HG03280 (cell line): Measurements from ENCODE around the gene FBLN1.
"Not testable (repeated sequence)": the region's sequence is repeated elsewhere in the genome, so short reads cannot be mapped to it uniquely, and the experiment has no call there.

ENCODE experiments used
- ATAC-seq: cut with Tn5 transposase; IDR thresholded peaks from one replicate; pipeline ENCODE4 v1.9.1; 2021; ENCODE audit warnings: mild to moderate bottlenecking, moderate library complexity; ENCODE audit not compliant: unreplicated experiment

FBLN1 gene

DNA sequence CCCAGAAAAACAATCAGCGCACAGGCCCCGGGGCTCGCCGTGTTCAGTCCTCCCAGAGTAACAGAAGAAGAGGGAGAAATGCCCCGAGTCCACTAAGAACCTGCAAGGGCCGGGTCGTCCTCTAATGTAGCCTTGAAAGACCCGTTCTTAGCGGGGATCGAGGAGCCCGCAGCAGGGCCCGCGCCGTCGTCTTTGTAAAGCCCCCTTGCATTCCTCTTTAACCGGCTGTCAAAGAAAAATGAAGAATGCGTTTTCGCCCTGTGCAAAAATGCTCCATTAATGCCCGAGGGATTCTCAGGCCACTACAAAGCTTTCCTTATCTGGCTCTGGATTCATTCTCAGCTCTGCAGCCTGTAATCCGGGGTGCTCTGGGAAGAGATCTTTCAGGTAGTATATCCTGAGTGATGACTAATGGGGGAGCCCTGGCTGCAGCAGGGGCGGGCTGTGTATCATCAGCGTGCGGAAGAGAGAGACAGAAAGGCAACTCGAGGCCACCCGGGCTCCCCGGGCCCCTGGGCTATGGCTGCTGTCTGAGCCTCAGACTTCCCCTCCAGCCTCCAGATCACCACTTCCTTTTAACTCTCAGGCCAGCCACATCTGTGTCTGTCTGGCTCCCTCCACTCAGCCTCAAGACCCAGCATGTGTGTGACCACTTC, 78.2 kb downstream of the FBLN1 start:
- ATAC-seq = no peak

- no peak for ATAC-seq
These were observed 78.9 kb downstream of the FBLN1 start for GRCh38 chr22:45581549-45582080.

DNA sequence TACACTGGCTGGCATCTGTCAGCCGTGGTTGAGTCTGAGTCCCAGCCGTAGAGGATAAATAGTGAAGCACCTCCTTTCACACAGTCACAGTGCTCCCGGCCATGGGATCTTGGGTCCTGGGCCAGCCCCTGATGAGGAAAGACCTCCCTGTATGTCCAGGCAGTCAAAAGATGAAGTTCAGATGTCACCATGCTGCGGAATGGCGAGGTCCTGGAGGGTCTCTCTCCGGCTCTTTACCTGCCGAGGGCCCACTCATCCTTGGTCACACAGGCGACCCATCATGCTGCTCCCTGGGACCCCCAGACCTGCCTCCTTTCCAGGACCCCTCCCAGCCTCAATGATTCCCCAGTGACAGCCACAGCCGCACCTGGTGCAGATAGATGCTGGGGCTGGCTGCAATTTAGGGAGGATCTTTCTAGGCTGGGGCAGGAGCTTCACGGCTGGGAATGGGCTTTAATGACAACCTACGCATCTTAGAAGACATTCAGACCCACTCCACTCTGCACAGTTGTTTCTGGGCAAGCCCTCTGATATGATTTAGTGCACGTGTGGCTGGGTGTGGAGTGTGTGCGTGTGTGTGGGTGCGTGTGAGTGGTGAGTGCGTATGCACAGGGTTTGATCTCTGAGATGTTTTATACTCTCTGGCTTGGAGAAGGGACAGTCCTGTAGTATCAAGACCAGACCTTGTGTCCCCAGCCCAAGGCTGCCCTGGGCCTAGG, 79.7 kb downstream of the FBLN1 start:
- no peak for ATAC-seq

DNA sequence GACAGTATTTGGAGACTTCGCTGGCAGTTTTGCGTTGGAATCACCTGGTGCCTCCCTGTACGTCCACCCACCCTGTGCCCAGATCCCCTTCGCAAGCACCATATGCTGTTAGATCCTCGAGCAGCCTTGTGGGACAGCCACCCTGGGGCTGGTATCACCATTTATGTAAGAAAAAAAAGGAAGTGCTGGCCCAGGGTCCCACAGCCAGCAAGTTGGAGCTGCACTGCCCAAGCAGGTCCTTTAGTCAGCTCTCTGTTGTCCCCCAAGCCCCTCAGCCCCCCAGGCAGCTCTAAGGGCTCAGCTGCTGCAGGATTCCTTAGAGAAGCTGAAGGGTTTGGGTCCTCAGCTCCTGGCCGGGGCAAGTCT, 80.3 kb downstream of the FBLN1 start:
- no peak for ATAC-seq

- ATAC-seq = no peak
These were observed 80.8 kb downstream of the FBLN1 start for GRCh38 chr22:45583504-45583903.

GRCh38 chr22:45584121-45584570, 81.5 kb downstream of the FBLN1 start:
- ATAC-seq = no peak

GRCh38 chr22:45584621-45585436, 82.1 kb downstream of the FBLN1 start:
- no peak for ATAC-seq

DNA sequence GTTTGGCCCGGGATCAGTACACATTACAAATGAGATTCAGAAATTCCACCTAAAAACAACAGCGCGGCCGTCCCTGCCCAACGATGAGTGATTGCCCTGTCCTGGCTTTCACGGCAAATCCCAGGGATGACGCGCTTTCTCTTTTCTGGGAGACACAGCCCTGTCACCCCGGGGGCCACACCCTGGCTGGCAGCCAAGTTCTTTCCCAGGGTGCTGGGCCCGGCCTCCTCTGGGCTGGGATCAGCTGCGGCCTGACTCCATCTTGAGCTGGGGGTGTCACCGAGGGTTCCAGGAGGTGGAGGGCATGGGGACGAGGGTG, 82.7 kb downstream of the FBLN1 start:
- no peak for ATAC-seq

GRCh38 chr22:45585946-45586540, 83.4 kb downstream of the FBLN1 start:
- ATAC-seq = no peak

DNA sequence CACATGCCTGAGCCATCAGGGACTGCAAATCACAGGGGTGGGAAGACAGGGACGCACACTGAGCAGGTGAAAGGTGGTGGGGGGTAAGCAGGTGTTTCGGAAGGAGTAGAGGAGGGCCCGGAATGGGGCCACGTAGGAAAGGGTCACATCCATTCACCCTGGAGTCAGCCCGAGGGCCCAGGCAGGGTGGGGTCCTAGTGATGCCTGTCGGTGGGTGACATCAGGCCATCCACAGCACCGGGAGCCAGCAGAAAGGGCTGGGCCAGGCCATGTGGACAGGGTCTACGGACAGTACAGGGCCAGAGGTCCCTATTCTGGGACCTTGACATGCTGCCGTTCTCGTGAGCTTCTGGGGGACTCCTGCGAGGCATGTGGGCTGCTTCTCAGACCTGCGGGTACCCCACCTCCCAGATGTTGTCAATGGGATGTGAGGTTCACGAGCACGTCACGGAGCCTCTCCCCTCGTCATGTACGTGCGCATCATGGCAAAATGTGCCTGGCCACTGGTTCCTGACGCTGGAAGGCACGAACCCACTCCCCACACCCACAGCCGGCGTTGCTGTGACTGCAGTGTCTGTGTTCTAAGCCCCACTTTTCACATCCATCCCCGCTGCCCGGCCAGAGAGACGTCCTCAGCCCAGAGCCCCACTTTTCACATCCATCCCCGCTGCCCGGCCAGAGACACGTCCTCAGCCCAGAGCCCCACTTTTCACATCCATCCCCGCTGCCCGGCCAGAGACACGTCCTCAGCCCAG, 84.1 kb downstream of the FBLN1 start:
- no peak for ATAC-seq

GRCh38 chr22:45587638-45588505, 85.2 kb downstream of the FBLN1 start:
- ATAC-seq = no peak

DNA sequence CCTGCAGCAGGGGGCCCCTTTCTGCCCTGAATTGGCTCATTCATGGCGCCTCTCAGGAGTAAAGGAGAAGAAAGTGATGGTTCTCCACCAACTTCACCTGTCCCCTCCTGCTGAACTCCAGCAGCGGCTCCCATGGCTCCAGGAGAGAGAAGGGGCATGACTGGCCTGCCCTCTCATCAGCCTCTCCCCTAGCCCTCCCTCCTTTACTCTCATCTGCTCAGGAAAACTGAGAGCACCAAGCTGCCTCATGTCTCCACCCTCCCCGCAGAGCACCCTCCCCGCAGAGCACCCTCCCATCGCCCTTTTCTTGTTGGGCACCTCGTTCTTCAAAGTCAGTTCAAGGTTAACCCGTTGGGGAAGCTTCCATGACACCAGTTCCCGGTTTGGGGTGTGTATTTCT, 86.9 kb downstream of the FBLN1 start:
- ATAC-seq = no peak

DNA sequence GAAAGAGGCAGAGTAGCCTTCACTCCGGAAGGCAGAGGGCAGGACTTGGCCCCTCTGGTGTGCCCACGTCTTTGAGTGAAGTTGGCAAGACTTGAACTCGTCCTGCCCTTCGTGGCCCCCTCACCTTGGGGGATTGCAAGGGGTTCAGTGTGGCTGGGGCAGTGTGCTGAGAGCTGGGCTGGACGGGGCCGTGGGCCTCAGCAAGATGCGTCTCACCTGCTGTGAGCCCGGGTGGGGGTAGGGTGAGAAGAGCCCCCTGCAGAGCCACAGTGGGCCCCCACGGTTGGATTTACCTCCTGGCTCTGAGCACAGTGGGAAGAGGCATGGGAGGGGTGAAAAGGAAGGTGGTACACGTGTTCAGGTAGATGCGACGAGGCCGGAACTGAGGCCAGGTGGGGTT, 87.6 kb downstream of the FBLN1 start:
- ATAC-seq = no peak

GRCh38 chr22:45591633-45592213, 89.0 kb downstream of the FBLN1 start:
- ATAC-seq = not testable (repeated sequence)

DNA sequence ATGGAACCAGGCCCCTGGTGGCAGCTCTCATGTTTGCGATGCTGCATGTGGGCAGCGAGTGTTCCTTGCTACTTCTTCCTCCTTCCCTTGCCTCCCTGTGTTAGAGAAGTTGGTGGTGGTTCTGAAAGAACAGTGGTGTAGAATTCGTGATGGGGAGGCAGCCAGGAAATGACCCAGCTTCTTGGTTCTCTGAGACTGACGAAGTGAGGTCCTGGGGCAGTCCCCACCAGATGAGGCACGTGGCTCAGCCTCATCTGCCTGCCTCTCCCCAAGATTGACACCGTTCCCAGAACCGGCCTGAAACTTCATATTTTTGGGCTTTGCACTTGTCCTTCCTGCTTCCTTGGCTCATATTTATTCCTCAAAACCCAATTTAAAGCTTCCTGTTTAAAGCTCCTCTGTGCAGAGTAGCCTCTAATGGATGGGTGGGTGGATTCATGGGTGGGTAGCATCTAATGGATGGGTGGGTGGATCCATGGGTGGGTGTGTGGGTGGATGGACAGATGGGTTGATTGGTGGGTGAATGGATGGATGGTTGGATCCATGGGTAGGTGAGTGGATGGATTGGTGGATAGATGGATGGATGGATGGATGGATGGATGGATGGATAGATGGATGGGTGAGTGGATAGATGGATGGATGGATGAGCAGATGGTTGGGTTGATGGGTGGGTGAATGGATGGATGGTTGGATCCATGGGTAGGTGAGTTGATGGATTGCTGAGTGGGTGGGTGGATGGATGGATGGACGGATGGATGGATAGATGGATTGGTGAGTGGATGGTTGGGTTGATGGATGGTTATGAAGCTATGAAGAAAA, 91.6 kb downstream of the FBLN1 start:
- no peak for ATAC-seq

DNA sequence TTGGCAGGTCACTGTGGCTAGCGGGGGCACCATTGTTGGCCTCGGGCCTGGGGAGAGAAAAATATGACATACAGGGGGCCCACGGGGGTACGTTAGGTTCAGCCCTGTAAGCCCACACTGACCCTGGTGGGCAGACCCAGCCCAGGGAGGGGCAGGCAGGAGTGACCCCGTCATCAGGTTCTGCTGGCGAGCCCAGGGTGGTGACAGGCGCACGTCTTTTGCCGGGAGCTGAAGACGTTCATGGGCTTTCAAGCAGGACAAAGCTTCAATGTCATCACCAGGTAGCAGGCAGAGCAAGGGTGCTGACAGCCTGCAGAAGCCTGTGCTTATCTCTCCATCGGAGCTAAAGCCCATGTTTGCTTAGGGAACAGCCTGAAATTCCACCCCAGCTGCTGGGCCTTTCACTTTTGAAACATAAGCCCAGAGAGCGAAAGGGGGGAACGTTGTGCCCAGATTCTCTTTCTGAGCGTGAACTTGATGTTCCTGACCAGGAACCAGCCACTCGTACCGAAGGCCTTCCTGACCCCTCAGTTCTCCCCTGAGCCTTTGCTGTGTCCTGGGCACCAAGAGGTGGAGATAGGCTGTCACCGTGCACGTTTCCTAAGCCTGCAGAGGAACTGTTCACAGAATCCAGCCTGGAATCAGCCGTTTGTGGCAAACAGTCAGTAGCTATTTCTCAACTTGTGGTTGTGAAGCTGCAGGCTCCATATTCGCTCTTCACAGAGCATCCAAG, 94.9 kb downstream of the FBLN1 start:
- ATAC-seq = no peak

- no peak for ATAC-seq
These were observed 96.0 kb downstream of the FBLN1 start for GRCh38 chr22:45598596-45599217.
